ENCODE data around the gene ZRANB1. TPM values are rescaled to one million over a fixed set of nuclear protein-coding genes. Genes with fewer than 3 reads are reported as not detected.

ZRANB1 gene
- total and polyA plus RNA-seq, 2 of the 13 experiments (the other 11 are each of a cell fraction or from before 2014, with no cell fraction given), result 10.3 to 19.6 TPM

DNA sequence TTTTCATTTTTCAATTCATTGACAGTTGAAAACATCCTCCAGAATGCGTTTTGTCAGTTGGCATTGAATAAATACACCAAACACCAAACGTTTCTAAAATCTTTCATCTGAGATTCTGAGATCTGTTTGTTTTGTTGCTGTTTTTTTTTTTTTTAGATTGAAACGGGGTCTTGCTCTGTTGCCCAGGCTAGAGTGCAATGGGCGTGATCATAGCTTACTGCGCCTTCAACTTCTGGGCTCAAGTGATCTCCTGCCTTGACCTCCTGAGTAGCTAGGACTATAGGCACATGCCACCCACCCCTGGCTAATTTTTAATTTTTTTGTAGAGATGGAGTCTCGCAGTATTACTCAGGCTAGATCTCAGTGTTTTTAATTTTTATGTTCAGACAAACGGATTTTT, 30.7 kb downstream of the ZRANB1 start:
- DNase-seq (ENCODE audit: low spot score) (no peak), FAIRE-seq (no peak), ATAC-seq (no peak)
- H3K4me1 ChIP-seq (ENCODE audit: insufficient read depth, low read length), result no peaks in the 10 kb centered on the region
- no peak overlapping the region for H3K4me2 ChIP-seq (ENCODE audit: low read depth, low read length)
- POLR2A ChIA-PET, result no interaction called here
- H4K20me1 ChIP-seq (ENCODE audit: insufficient read depth, low read length), result peaks cover 3% of the 10 kb centered on the region
- H3K36me3 ChIP-seq (replicated peaks in 1 of 2; ENCODE audit: control insufficient read depth in 1 of 2, insufficient read depth in 2 of 2, low read length in 2 of 2), result peaks cover 24 to 50% of the 10 kb centered on the region in 2 experiments
- no peak overlapping the region for H3K9ac ChIP-seq (ENCODE audit: insufficient read depth, low read depth, low read length)
- no peak for TF ChIP-seq ZNF207 (IDR thresholded peaks at IDR 0.05; ENCODE audit: borderline replicate concordance)
- TF ChIP-seq, protein P1, sequence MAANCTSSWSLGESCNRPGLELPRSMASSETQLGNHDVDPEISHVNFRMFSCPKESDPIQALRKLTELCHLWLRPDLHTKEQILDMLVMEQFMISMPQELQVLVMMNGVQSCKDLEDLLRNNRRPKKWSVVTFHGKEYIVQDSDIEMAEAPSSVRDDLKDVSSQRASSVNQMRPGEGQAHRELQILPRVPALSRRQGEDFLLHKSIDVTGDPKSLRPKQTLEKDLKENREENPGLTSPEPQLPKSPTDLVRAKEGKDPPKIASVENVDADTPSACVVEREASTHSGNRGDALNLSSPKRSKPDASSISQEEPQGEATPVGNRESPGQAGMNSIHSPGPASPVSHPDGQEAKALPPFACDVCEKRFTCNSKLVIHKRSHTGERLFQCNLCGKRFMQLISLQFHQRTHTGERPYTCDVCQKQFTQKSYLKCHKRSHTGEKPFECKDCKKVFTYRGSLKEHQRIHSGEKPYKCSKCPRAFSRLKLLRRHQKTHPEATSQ (CRISPR knock-in tag; IDR thresholded peaks at IDR 0.05; ENCODE audit: borderline replicate concordance), result no peak
- peak; percentile 55; the same call in 1 of the 2 replicates for TF ChIP-seq ZNF121 (CRISPR knock-in tag; IDR thresholded peaks at IDR 0.05)
- peaks cover 6% of the 10 kb centered on the region for H3K79me2 ChIP-seq (ENCODE audit: insufficient read depth, low read length)
- H2AFZ ChIP-seq (ENCODE audit: low read length), result no peak overlapping the region
- CTCF ChIA-PET (ENCODE audit: low intra/inter-chr PET ratio, low total read pairs), result no interaction called here
- H3K4me3 ChIP-seq (replicated peaks in 1 of 3; ENCODE audit: insufficient read depth in 1 of 3, low read depth in 2 of 3, low read length in 3 of 3), result no peak overlapping the region
- in situ Hi-C loops (cut with HindIII; ENCODE audit: extremely low pct_ligation_motif_present, low pct_unique_long_range_greater_than_20kb) (no loop called here), intact Hi-C loops (cut with micrococcal nuclease; ENCODE audit: unreplicated experiment) (no loop called here)
- H3K27ac ChIP-seq (ENCODE audit: extremely low read length, insufficient read depth, low read length), result no peak overlapping the region
- BruUV-seq (replicated peaks), result no TSS peak
- H3K27me3 ChIP-seq (ENCODE audit: control insufficient read depth in 1 of 2, insufficient read depth in 2 of 2, low read length in 2 of 2), result no peaks in the 10 kb centered on the region
- no peaks in the 10 kb centered on the region for H3K9me3 ChIP-seq (ENCODE audit: low read length)
- 93% methylated on average over 7 of the region's 7 CpGs for WGBS (ENCODE audit: low lambda C conversion rate)

DNA sequence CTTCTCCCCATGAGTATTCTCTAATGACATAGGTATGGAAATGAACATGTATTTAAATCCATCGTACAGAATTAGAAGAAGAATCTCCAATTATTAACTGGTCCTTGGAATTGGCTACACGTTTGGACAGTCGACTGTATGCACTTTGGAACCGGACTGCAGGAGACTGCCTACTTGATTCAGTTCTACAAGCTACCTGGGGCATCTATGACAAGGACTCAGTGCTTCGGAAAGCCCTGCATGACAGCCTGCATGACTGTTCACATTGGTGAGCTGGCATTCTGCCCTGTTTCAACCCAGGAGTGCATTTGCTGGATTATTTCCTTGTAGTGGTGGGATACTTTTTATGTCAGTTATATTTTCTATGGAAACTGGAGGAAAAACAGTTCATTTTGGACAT, 32.2 kb downstream of the ZRANB1 start:
- Histone ChIP-seq H2AFZ (ENCODE audit: low read length) (no peak overlapping the region), H3K9me3 (ENCODE audit: low read length) (no peaks in the 10 kb centered on the region), H3K4me1 (ENCODE audit: insufficient read depth, low read length) (no peaks in the 10 kb centered on the region), H3K79me2 (ENCODE audit: insufficient read depth, low read length) (peaks cover 3% of the 10 kb centered on the region), H3K27ac (ENCODE audit: extremely low read length, insufficient read depth, low read length) (no peak overlapping the region), H3K4me2 (ENCODE audit: low read depth, low read length) (no peak overlapping the region), H3K9ac (ENCODE audit: insufficient read depth, low read depth, low read length) (no peak overlapping the region), H3K36me3 (replicated peaks in 1 of 2; ENCODE audit: control insufficient read depth in 1 of 2, insufficient read depth in 2 of 2, low read length in 2 of 2) (peaks cover 17 to 52% of the 10 kb centered on the region in 2 experiments), H4K20me1 (ENCODE audit: insufficient read depth, low read length) (peaks cover 3% of the 10 kb centered on the region), H3K27me3 (ENCODE audit: control insufficient read depth in 1 of 2, insufficient read depth in 2 of 2, low read length in 2 of 2) (no peaks in the 10 kb centered on the region), H3K4me3 (replicated peaks in 1 of 3; ENCODE audit: insufficient read depth in 1 of 3, low read depth in 2 of 3, low read length in 3 of 3) (no peak overlapping the region)
- 87% methylated on average over 5 of the region's 5 CpGs for WGBS (ENCODE audit: low lambda C conversion rate)
- POLR2A ChIA-PET, result no interaction called here
- DNase-seq (ENCODE audit: low spot score), result no peak
- intact Hi-C loops (cut with micrococcal nuclease; ENCODE audit: unreplicated experiment) (no loop called here), in situ Hi-C loops (cut with HindIII; ENCODE audit: extremely low pct_ligation_motif_present, low pct_unique_long_range_greater_than_20kb) (no loop called here)
- ATAC-seq, result no peak
- CTCF ChIA-PET (ENCODE audit: low intra/inter-chr PET ratio, low total read pairs), result no interaction called here
- FAIRE-seq, result no peak
- BruUV-seq (replicated peaks), result no TSS peak
- TF ChIP-seq SALL2 (CRISPR knock-in tag; IDR thresholded peaks at IDR 0.05) (no peak), CREBL2 (CRISPR knock-in tag; IDR thresholded peaks at IDR 0.05; ENCODE audit: borderline replicate concordance) (no peak), ZNF318 (CRISPR knock-in tag; IDR thresholded peaks at IDR 0.05) (no peak), ZFYVE20 (CRISPR knock-in tag; IDR thresholded peaks at IDR 0.05; ENCODE audit: borderline replicate concordance, low read depth) (no peak)

All from HepG2 (cell line).